Hepatocyte (in vitro differentiated cells): ENCODE results near the gene UNC13A.

Source experiments
- EZH2 ChIP-seq: fragments of 200-600 bp; sonication (generic); IDR thresholded peaks from 2 replicates; pipeline ENCODE4 v1.6.1; 2016; ENCODE audit warnings: antibody characterized with exemption, mild to moderate bottlenecking, borderline replicate concordance
- TF ChIP-seq, protein P1 (sequence below): fragments of 200-600 bp; sonication (generic); IDR thresholded peaks from 2 replicates; pipeline ENCODE4 v1.5.1; 2016; ENCODE audit warnings: antibody characterized with exemption, mild to moderate bottlenecking; ENCODE audit not compliant: poor library complexity

DNA sequence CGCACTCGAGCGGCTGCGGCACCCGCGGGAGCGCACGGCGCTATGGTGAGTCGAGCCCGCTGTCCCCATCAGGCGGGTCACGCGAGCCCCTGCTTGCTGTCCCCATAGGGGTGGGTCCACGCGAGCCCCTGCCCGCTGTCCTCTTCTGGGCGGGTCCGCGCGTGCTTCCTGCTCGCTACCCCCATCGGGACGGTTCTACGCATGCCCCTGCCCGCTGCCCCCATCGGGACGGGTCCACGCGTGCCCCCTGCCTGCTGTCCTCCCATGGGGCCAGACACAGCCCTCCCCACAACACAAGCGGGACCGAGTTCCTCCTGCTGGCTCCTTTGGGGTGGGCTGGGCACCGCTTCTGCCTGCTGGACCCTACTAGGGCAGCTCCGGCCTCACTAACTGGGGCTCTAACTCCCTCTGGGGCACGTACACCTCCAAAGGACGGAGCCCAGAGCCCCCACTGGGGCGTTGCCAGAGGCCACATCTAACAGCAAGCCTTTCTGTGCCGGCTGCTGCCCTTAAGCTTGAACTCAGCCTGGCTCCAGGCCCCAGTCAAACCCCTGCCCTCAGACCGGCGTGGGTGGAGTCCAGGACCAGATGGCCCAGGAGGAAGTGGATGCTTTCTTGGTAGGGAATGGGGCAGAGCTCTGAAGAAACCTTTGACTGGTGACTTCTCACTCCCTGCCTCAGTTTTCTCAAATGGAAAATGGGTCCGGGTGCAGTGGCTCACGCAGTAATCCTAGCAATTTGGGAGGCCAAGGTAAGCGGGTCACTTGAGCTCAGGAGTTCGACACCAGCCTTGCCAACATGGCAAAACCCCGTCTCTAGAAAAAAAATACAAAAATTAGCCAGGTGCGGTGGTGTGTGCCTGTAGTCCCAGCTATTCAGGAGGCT lies 132.0 kb downstream of the UNC13A start:
- TF ChIP-seq, protein P1, sequence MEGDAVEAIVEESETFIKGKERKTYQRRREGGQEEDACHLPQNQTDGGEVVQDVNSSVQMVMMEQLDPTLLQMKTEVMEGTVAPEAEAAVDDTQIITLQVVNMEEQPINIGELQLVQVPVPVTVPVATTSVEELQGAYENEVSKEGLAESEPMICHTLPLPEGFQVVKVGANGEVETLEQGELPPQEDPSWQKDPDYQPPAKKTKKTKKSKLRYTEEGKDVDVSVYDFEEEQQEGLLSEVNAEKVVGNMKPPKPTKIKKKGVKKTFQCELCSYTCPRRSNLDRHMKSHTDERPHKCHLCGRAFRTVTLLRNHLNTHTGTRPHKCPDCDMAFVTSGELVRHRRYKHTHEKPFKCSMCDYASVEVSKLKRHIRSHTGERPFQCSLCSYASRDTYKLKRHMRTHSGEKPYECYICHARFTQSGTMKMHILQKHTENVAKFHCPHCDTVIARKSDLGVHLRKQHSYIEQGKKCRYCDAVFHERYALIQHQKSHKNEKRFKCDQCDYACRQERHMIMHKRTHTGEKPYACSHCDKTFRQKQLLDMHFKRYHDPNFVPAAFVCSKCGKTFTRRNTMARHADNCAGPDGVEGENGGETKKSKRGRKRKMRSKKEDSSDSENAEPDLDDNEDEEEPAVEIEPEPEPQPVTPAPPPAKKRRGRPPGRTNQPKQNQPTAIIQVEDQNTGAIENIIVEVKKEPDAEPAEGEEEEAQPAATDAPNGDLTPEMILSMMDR = no peak
- no peak for TF ChIP-seq EZH2
